AG04449 (cell line): ENCODE results near the gene SCART1.
"Not testable (repeated sequence)": the region's sequence is repeated elsewhere in the genome, so short reads cannot be mapped to it uniquely, and the experiment has no call there.

Source experiments
- CTCF ChIA-PET: fragments of 350-600 bp; formaldehyde crosslinking; extraction: SDS; loops from one replicate; lab custom pipeline; 2021; ENCODE audit warnings: antibody characterized with exemption; lab: Yijun Ruan, JAX
- POLR2A ChIA-PET: fragments of 400-600, 350-600 bp; formaldehyde crosslinking; extraction: SDS; loops from one replicate; lab custom pipeline; 2020; ENCODE audit warnings: antibody characterized with exemption, inconsistent platforms; lab: Yijun Ruan, JAX
- DNase-seq: peaks from one replicate; pipeline ENCODE4 v3.0.0-alpha.2; 2010; ENCODE audit warnings: low read depth, low spot score
- H3K4me3 ChIP-seq: 2 replicates; pipeline ENCODE4 v1.5.1; 2011; ENCODE audit warnings: low read depth, mild to moderate bottlenecking, control low read depth, low read length
- TF ChIP-seq, protein P1 (sequence below): IDR thresholded peaks from one replicate; pipeline ENCODE4 v1.5.1; 2011; ENCODE audit warnings: mild to moderate bottlenecking, moderate library complexity, low read length, control low read depth, inconsistent platforms; ENCODE audit not compliant: insufficient read depth; ENCODE audit errors: missing control alignments

Gene SCART1

GRCh38 chr10:133516057-133516456 lies 62.3 kb downstream of the SCART1 start:
- ChIA-PET POLR2A (no interaction called here), CTCF (interaction anchor here (0.9 to 2.7 kb wide), 2 partner anchors 17 to 186 kb away, joined by 3 to 9 read pairs; no protein-coding TSS in a partner anchor)
- TF ChIP-seq, protein P1, sequence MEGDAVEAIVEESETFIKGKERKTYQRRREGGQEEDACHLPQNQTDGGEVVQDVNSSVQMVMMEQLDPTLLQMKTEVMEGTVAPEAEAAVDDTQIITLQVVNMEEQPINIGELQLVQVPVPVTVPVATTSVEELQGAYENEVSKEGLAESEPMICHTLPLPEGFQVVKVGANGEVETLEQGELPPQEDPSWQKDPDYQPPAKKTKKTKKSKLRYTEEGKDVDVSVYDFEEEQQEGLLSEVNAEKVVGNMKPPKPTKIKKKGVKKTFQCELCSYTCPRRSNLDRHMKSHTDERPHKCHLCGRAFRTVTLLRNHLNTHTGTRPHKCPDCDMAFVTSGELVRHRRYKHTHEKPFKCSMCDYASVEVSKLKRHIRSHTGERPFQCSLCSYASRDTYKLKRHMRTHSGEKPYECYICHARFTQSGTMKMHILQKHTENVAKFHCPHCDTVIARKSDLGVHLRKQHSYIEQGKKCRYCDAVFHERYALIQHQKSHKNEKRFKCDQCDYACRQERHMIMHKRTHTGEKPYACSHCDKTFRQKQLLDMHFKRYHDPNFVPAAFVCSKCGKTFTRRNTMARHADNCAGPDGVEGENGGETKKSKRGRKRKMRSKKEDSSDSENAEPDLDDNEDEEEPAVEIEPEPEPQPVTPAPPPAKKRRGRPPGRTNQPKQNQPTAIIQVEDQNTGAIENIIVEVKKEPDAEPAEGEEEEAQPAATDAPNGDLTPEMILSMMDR: no peak
- DNase-seq: no peak
- H3K4me3 ChIP-seq: no peak overlapping the region

DNA sequence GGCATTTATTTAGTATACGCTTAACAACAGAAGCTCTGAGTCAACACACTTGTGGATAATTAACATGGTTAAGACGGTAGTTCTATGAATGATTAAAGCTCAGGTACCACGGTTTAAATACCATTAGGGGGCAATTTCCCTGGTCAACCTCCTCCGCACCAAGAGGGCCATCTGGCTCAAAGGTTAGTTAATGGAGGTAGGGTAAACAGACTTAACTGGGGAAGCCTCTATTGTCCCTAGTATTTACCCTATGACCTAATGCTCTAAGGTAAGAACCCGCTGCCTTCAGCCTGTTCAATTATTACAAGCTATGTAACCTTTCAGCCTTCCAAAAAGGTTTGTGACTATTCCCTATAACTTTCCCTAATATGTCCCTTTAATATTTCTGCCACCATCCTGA lies 64.8 kb downstream of the SCART1 start:
- CTCF ChIA-PET: interaction anchor here (1.0 to 3.8 kb wide), 5 partner anchors 8 to 189 kb away, joined by 3 to 23 read pairs (median 9); no protein-coding TSS in a partner anchor
- H3K4me3 ChIP-seq, DNase-seq, POLR2A ChIA-PET: not testable (repeated sequence)
